GM23338 (cell line): ENCODE data around the gene RASL12. TPM values are rescaled to one million over a fixed set of nuclear protein-coding genes. Genes with fewer than 3 reads are reported as not detected.

Source experiments
- polyA plus RNA-seq: library from polyadenylated mRNA; unstranded; fragments of >200 nt; fragmentation: Nextera tagmentation; extraction: Ambion mirVana; gene quantifications from 2 replicates; pipeline ENCODE4 v1.2.1, GENCODE V29; 2016
- small RNA-seq: library from RNA; depleted of rRNA; stranded (forward); fragments of <200 nt; gene quantifications from one replicate; pipeline ENCODE3, GENCODE V24; 2014; ENCODE audit warnings: low replicate concordance
- total RNA-seq: library from RNA; depleted of rRNA; stranded (reverse); fragments of >200 nt; shearing (Covaris generic); gene quantifications from 2 replicates; pipeline ENCODE4 v1.2.3, GENCODE V29; 2014; rRNA removed

The RASL12 gene
- total and polyA plus RNA-seq, 2 experiments from 2014 or later, result 4.5 to 27.7 TPM

Small RNA genes lying within 50 kb of the gene (small RNA-seq; reads per million reads assigned to genes)
- gene AC013553.1, result not detected

Other genes starting within 250 kb of the RASL12 start
- gene PIF1, start 242.3 kb downstream of the RASL12 start, total RNA-seq, result 193 and 200 TPM in 2 replicates
- 106 and 116 TPM in 2 replicates for gene PIF1, start 242.3 kb downstream of the RASL12 start, polyA plus RNA-seq
- 27.8 and 29.4 TPM in 2 replicates for gene PLEKHO2, start 226.1 kb downstream of the RASL12 start, total RNA-seq
- gene PLEKHO2, start 226.1 kb downstream of the RASL12 start, polyA plus RNA-seq, result 9.0 TPM in 2 replicates
- 8.7 and 9.3 TPM in 2 replicates for gene ANKDD1A, start 156.1 kb downstream of the RASL12 start, total RNA-seq
- 5.8 and 6.7 TPM in 2 replicates for gene ANKDD1A, start 156.1 kb downstream of the RASL12 start, polyA plus RNA-seq
- 86.6 and 102 TPM in 2 replicates for gene SPG21, start 78.1 kb downstream of the RASL12 start, total RNA-seq
- 79.4 and 81.0 TPM in 2 replicates for gene SPG21, start 78.1 kb downstream of the RASL12 start, polyA plus RNA-seq
- gene MTFMT, start 38.4 kb downstream of the RASL12 start, total RNA-seq, result 25.3 and 36.0 TPM in 2 replicates
- gene MTFMT, start 38.4 kb downstream of the RASL12 start, polyA plus RNA-seq, result 18.9 and 19.0 TPM in 2 replicates
- gene SLC51B, start 22.6 kb downstream of the RASL12 start, total RNA-seq, result not detected in 2 replicates
- gene SLC51B, start 22.6 kb downstream of the RASL12 start, polyA plus RNA-seq, result not detected in 2 replicates
- not detected in 2 replicates for gene KBTBD13, start 8.8 kb upstream of the RASL12 start, total RNA-seq
- 0.09 TPM in 1 of 2 replicates, not detected in the other for gene KBTBD13, start 8.8 kb upstream of the RASL12 start, polyA plus RNA-seq
- 1.4 and 1.5 TPM in 2 replicates for gene UBAP1L, start 47.2 kb upstream of the RASL12 start, total RNA-seq
- 0.47 and 0.53 TPM in 2 replicates for gene UBAP1L, start 47.2 kb upstream of the RASL12 start, polyA plus RNA-seq
- 16.5 and 21.2 TPM in 2 replicates for gene PDCD7, start 65.8 kb upstream of the RASL12 start, total RNA-seq
- gene PDCD7, start 65.8 kb upstream of the RASL12 start, polyA plus RNA-seq, result 16.8 and 18.9 TPM in 2 replicates
- gene CLPX, start 117.4 kb upstream of the RASL12 start, total RNA-seq, result 40.6 and 47.0 TPM in 2 replicates
- 18.9 and 20.6 TPM in 2 replicates for gene CLPX, start 117.4 kb upstream of the RASL12 start, polyA plus RNA-seq
- 0.03 TPM in 1 of 2 replicates, not detected in the other for gene CILP, start 143.5 kb upstream of the RASL12 start, total RNA-seq
- not detected in 2 replicates for gene CILP, start 143.5 kb upstream of the RASL12 start, polyA plus RNA-seq
- 3.6 and 4.6 TPM in 2 replicates for gene PARP16, start 218.9 kb upstream of the RASL12 start, total RNA-seq
- gene PARP16, start 218.9 kb upstream of the RASL12 start, polyA plus RNA-seq, result 4.1 and 4.4 TPM in 2 replicates
- not detected in 2 replicates for gene RNU5A-1, start 228.1 kb upstream of the RASL12 start, total RNA-seq
- gene RNU5A-1, start 228.1 kb upstream of the RASL12 start, polyA plus RNA-seq, result not detected in 2 replicates
- gene RNU5B-1, start 236.7 kb upstream of the RASL12 start, total RNA-seq, result not detected in 2 replicates
- not detected in 2 replicates for gene RNU5B-1, start 236.7 kb upstream of the RASL12 start, polyA plus RNA-seq